SK-N-MC (cell line): ENCODE data around the gene COBL.

Experiments used
- EZH2 ChIP-seq: fragments of 200-600 bp; sonication (generic); IDR thresholded peaks from one replicate; pipeline ENCODE4 v1.6.1; 2017; ENCODE audit warnings: antibody characterized with exemption
- FOXP2 ChIP-seq: optimal IDR thresholded peaks from 2 replicates; pipeline ENCODE3; 2011; ENCODE audit warnings: mild to moderate bottlenecking, moderate library complexity; ENCODE audit not compliant: insufficient read depth; ENCODE audit errors: extremely low read length, control extremely low read depth
- POLR2AphosphoS5 ChIP-seq: IDR thresholded peaks from 2 replicates; pipeline ENCODE4 v1.6.1; 2012; ENCODE audit warnings: mild to moderate bottlenecking, low read depth, low read length, borderline replicate concordance

GRCh38 chr7:51162724-51163329, 153.8 kb downstream of the COBL start:
- TF ChIP-seq POLR2AphosphoS5: no peak
- TF ChIP-seq EZH2: no peak
- no peak for TF ChIP-seq FOXP2
